ENCODE results near the gene GOLGA6L25. TPM values are rescaled to one million over a fixed set of nuclear protein-coding genes. Genes with fewer than 3 reads are reported as not detected.
A peak's percentile ranks its signal among the peaks of the same experiment; 100 is the strongest.
"Not testable (repeated sequence)": the region's sequence is repeated elsewhere in the genome, so short reads cannot be mapped to it uniquely, and the experiment has no call there.

Gene GOLGA6L25
- not detected for total RNA-seq
- long read RNA-seq, result 0 reads

- ATAC-seq, result not testable (repeated sequence)
Observed at GRCh38 chr15:28553268-28553667, at the start of gene GOLGA6L25. TSS of gene GOLGA6L25 (plus strand) at chr15:28553568. CDS start at chr15:28553629, 61 bp downstream.

GRCh38 chr15:28508217-28508889, 45.0 kb upstream of the GOLGA6L25 start:
- DNase-seq (peak; percentile 4), ATAC-seq (peak; percentile 70)
- intact Hi-C loops (cut with micrococcal nuclease), result not testable (repeated sequence)

More at GRCh38 chr15:28553268-28553667, at the start of gene GOLGA6L25:
- DNase-seq; intact Hi-C loops (cut with micrococcal nuclease): not testable (repeated sequence)

- intact Hi-C loops (cut with micrococcal nuclease); ATAC-seq; DNase-seq: not testable (repeated sequence)
Observed at GRCh38 chr15:28514128-28514527, 39.2 kb upstream of the GOLGA6L25 start.

- ATAC-seq; intact Hi-C loops (cut with micrococcal nuclease); DNase-seq: not testable (repeated sequence)
Observed at GRCh38 chr15:28515208-28515607, 38.2 kb upstream of the GOLGA6L25 start.

GRCh38 chr15:28532954-28533353, 20.4 kb upstream of the GOLGA6L25 start, which contains the start of gene GOLGA8G:
TSS of gene GOLGA8G (minus strand) at chr15:28532971. CDS start at chr15:28532909, 62 bp downstream.
- DNase-seq; intact Hi-C loops (cut with micrococcal nuclease): not testable (repeated sequence)

GRCh38 chr15:28573351-28573750, 20.0 kb downstream of the GOLGA6L25 start:
- ATAC-seq; DNase-seq; intact Hi-C loops (cut with micrococcal nuclease): not testable (repeated sequence)

More at GRCh38 chr15:28532954-28533353, 20.4 kb upstream of the GOLGA6L25 start, which contains the start of gene GOLGA8G:
- ATAC-seq, result not testable (repeated sequence)

GRCh38 chr15:28588977-28589606, 35.7 kb downstream of the GOLGA6L25 start:
- intact Hi-C loops (cut with micrococcal nuclease); DNase-seq: not testable (repeated sequence)
- peak; percentile 50 for ATAC-seq

- DNase-seq; ATAC-seq; intact Hi-C loops (cut with micrococcal nuclease): not testable (repeated sequence)
Observed at GRCh38 chr15:28589769-28590168, 36.4 kb downstream of the GOLGA6L25 start.

- DNase-seq; ATAC-seq; intact Hi-C loops (cut with micrococcal nuclease): not testable (repeated sequence)
Observed at GRCh38 chr15:28592395-28592794, 39.0 kb downstream of the GOLGA6L25 start.

GRCh38 chr15:28593424-28594129, 40.2 kb downstream of the GOLGA6L25 start:
- ATAC-seq; DNase-seq; intact Hi-C loops (cut with micrococcal nuclease): not testable (repeated sequence)

GRCh38 chr15:28597471-28597870, 44.1 kb downstream of the GOLGA6L25 start:
- DNase-seq; ATAC-seq; intact Hi-C loops (cut with micrococcal nuclease): not testable (repeated sequence)

GRCh38 chr15:28598209-28598608, 44.8 kb downstream of the GOLGA6L25 start:
- intact Hi-C loops (cut with micrococcal nuclease); DNase-seq; ATAC-seq: not testable (repeated sequence)

- DNase-seq; intact Hi-C loops (cut with micrococcal nuclease): not testable (repeated sequence)
- peak; percentile 95 for ATAC-seq
Observed at GRCh38 chr15:28602152-28602551, 48.8 kb downstream of the GOLGA6L25 start.

Other genes starting within 250 kb of the GOLGA6L25 start
- gene HERC2, start 231.4 kb upstream of the GOLGA6L25 start, total RNA-seq, result 44.3 TPM
- gene GOLGA6L24, start 195.5 kb upstream of the GOLGA6L25 start, total RNA-seq, result not detected
- gene GOLGA8F, start 174.9 kb upstream of the GOLGA6L25 start, total RNA-seq, result not detected
- gene GOLGA8G, start 20.6 kb upstream of the GOLGA6L25 start, total RNA-seq, result not detected
- gene GOLGA8M, start 158.9 kb downstream of the GOLGA6L25 start, total RNA-seq, result 1.4 TPM

All from left ventricle myocardium superior (tissue), 1 donor.